ENCODE results near the gene TRIM37. TPM values are rescaled to one million over a fixed set of nuclear protein-coding genes. Genes with fewer than 3 reads are reported as not detected.

Gene TRIM37
- total and polyA plus RNA-seq, 2 of the 8 experiments (the other 6 are each of a cell fraction or from before 2014, with no cell fraction given), result 38.2 to 57.0 TPM

DNA sequence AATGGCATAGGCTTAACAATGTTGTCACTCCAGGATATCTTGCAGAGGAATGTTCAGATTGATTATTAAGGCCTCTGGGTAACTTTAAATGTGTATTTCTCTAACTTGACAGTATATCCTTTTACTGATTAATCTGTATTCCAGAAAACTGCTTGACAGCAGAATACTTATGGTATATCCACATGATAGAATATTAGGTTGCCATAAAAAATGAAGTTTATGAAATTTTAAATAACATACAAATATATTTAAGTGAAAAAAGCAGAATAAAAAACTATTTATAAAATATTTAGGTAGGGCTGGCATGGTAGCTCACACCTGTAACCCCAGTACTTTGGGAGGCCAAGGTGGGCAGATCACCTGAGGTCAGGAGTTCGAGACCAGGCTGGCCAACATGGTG is 106.7 kb downstream of the TRIM37 start (continued):
- TF ChIP-seq TEAD4 (IDR thresholded peaks at IDR 0.05; ENCODE audit: low read depth, low read length) (no peak), KDM1A (IDR thresholded peaks at IDR 0.05; ENCODE audit: borderline replicate concordance, low read length) (no peak)

Data from H1 (cell line).